Activated naive CD8-positive, alpha-beta T cell treated with anti-CD3 and anti-CD28 coated beads for 36 hours (primary cell): ENCODE measurements around the gene UCP3. TPM values are rescaled to one million over a fixed set of nuclear protein-coding genes. Genes with fewer than 3 reads are reported as not detected.

ENCODE experiments used
- DNase-seq: peaks from one replicate; pipeline ENCODE4 v3.0.0; 2021
- H3K27ac Mint-ChIP-seq: one replicate; pipeline ENCODE4 v1.8.0; 2022; ENCODE audit warnings: mild to moderate bottlenecking, moderate library complexity, mixed read lengths
- H3K27me3 Mint-ChIP-seq: one replicate; pipeline ENCODE4 v1.8.0; 2022; ENCODE audit warnings: mild to moderate bottlenecking, mixed read lengths
- H3K36me3 Mint-ChIP-seq: one replicate; pipeline ENCODE4 v1.8.0; 2021; ENCODE audit warnings: mild to moderate bottlenecking, mixed read lengths
- H3K4me1 Mint-ChIP-seq: one replicate; pipeline ENCODE4 v1.8.0; 2021; ENCODE audit warnings: mixed read lengths
- H3K4me3 Mint-ChIP-seq: one replicate; pipeline ENCODE4 v1.8.0; 2022; ENCODE audit warnings: mild to moderate bottlenecking, moderate library complexity, mixed read lengths
- H3K9me3 Mint-ChIP-seq: one replicate; pipeline ENCODE4 v1.8.0; 2022; ENCODE audit warnings: mixed read lengths
- total RNA-seq, 2 experiments: library from RNA; stranded (reverse); gene quantifications; one replicate each; pipeline ENCODE4 v1.2.3, GENCODE V29; 2021

Gene UCP3
- total RNA-seq, 2 experiments from 2014 or later = 0.89 to 1.1 TPM

- H3K4me1 Mint-ChIP-seq = peaks cover 27% of the 10 kb centered on the region
- peaks cover 21% of the 10 kb centered on the region for H3K36me3 Mint-ChIP-seq
- H3K4me3 Mint-ChIP-seq = no peak overlapping the region
- no peak for DNase-seq
- no peaks in the 10 kb centered on the region for H3K9me3 Mint-ChIP-seq
- no peaks in the 10 kb centered on the region for H3K27me3 Mint-ChIP-seq
- no peak overlapping the region for H3K27ac Mint-ChIP-seq
Observed at GRCh38 chr11:74023276-74023675, 14.4 kb upstream of the UCP3 start.

- Mint-ChIP-seq H3K27ac (no peak overlapping the region), H3K9me3 (no peaks in the 10 kb centered on the region), H3K27me3 (no peaks in the 10 kb centered on the region), H3K36me3 (peaks cover 21% of the 10 kb centered on the region), H3K4me1 (peaks cover 27% of the 10 kb centered on the region), H3K4me3 (no peak overlapping the region)
- no peak for DNase-seq
Observed at GRCh38 chr11:74022546-74022945, 13.7 kb upstream of the UCP3 start.

DNA sequence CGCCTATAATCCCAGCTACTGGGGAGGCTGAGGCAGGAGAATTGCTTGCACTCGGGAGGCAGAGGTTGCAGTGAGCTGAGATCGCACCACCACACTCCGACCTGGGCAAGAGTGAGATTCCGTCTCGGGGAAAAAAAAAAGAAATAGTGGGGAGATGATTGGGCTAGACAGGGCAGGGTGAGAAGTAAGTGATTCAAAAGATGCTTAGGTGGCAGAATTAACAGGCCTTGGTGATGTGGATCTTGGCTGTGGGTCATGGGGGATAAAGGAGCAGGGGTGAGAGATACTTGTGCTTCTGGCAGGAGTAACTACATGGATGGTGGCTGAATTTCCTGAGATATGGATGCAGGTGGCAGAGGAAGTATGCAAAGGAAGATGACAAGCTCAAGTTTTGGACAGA lies 13.1 kb upstream of the UCP3 start:
- Mint-ChIP-seq H3K27ac (no peak overlapping the region), H3K9me3 (no peaks in the 10 kb centered on the region), H3K27me3 (no peaks in the 10 kb centered on the region), H3K4me1 (peaks cover 27% of the 10 kb centered on the region), H3K36me3 (peaks cover 25% of the 10 kb centered on the region), H3K4me3 (no peak overlapping the region)
- no peak for DNase-seq

- H3K36me3 Mint-ChIP-seq = peaks cover 31% of the 10 kb centered on the region
- no peaks in the 10 kb centered on the region for H3K27me3 Mint-ChIP-seq
- no peaks in the 10 kb centered on the region for H3K9me3 Mint-ChIP-seq
- H3K4me3 Mint-ChIP-seq = no peak overlapping the region
- no peak for DNase-seq
- H3K4me1 Mint-ChIP-seq = peaks cover 27% of the 10 kb centered on the region
- no peak overlapping the region for H3K27ac Mint-ChIP-seq
Observed at GRCh38 chr11:74020539-74020938, 11.7 kb upstream of the UCP3 start.

- peak; percentile 69 for DNase-seq
- H3K9me3 Mint-ChIP-seq = no peaks in the 10 kb centered on the region
- peak overlapping the region; percentile 18 for H3K4me3 Mint-ChIP-seq
- peaks cover 32% of the 10 kb centered on the region for H3K36me3 Mint-ChIP-seq
- H3K4me1 Mint-ChIP-seq = peaks cover 30% of the 10 kb centered on the region
- H3K27ac Mint-ChIP-seq = no peak overlapping the region
- H3K27me3 Mint-ChIP-seq = no peaks in the 10 kb centered on the region
Observed at GRCh38 chr11:74019860-74020259, 11.0 kb upstream of the UCP3 start.

DNA sequence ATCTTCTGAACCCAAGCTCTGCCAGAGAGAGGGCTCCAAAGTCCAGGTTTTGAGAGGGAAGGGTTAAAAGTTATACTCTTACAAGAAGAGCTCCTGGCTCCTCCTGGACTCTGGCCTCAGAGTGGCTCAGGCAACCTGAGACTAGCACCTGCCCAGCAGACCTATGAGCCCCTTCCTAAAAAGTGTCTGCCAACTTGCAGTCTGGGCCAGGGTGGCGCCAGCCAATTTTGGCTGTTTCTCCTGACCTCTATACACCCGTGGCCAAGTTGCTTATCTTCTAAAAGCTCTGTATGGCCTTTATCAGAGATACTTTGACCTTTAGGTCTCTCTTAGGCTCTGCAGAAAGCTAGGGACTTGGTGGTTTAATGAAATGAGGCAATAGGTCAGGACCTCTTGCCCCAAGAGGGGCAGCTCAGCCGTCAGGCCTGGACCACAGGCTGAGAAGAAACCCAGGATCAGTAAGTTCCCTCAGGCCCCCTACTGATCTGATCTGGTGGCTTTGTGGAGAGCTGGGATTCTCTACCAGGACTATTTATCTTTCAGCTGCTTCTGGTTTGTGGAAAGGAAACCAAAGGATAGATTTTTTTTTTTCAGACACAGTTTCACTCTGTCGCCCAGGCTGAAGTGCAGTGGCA lies 10.3 kb upstream of the UCP3 start:
- H3K36me3 Mint-ChIP-seq = peaks cover 35% of the 10 kb centered on the region
- no peak for DNase-seq
- H3K27me3 Mint-ChIP-seq = no peaks in the 10 kb centered on the region
- peaks cover 31% of the 10 kb centered on the region for H3K4me1 Mint-ChIP-seq
- H3K4me3 Mint-ChIP-seq = peak overlapping the region; percentile 18
- H3K9me3 Mint-ChIP-seq = no peaks in the 10 kb centered on the region
- no peak overlapping the region for H3K27ac Mint-ChIP-seq

- no peaks in the 10 kb centered on the region for H3K9me3 Mint-ChIP-seq
- no peaks in the 10 kb centered on the region for H3K27me3 Mint-ChIP-seq
- H3K4me3 Mint-ChIP-seq = no peak overlapping the region
- DNase-seq = no peak
- H3K4me1 Mint-ChIP-seq = peaks cover 29% of the 10 kb centered on the region
- H3K27ac Mint-ChIP-seq = no peak overlapping the region
- H3K36me3 Mint-ChIP-seq = peaks cover 33% of the 10 kb centered on the region
Observed at GRCh38 chr11:74018331-74019005, 9.6 kb upstream of the UCP3 start.

GRCh38 chr11:74017631-74018030 lies 8.7 kb upstream of the UCP3 start:
- Mint-ChIP-seq H3K27me3 (no peaks in the 10 kb centered on the region), H3K9me3 (no peaks in the 10 kb centered on the region), H3K27ac (no peak overlapping the region), H3K4me3 (no peak overlapping the region), H3K4me1 (peaks cover 34% of the 10 kb centered on the region), H3K36me3 (peaks cover 35% of the 10 kb centered on the region)
- no peak for DNase-seq

- Mint-ChIP-seq H3K27ac (no peak overlapping the region), H3K4me1 (peaks cover 48% of the 10 kb centered on the region), H3K27me3 (no peaks in the 10 kb centered on the region), H3K9me3 (no peaks in the 10 kb centered on the region), H3K4me3 (no peak overlapping the region), H3K36me3 (peaks cover 49% of the 10 kb centered on the region)
- DNase-seq = no peak
Observed at GRCh38 chr11:74015919-74016684, 7.2 kb upstream of the UCP3 start.

DNA sequence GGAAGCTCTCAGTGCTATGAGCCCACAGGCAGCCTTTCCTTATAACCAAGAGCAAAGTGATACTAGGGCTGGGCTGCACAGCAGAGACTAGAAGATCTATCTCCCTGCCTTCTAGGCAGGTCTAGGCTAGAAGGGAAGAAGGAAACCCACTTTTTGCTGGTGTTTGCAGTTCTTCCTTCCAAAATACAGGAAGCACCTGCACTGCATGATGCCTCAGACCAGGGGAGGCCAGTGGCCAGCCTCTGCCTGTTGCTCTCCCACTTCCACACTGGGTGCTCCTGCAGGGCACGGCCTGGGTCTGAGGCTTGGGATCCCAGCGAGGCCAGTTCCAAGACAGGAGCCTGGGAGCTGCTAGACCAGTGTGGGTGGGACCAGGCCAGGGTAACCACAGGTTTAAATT lies 6.0 kb upstream of the UCP3 start:
- H3K9me3 Mint-ChIP-seq = no peaks in the 10 kb centered on the region
- DNase-seq = no peak
- peaks cover 54% of the 10 kb centered on the region for H3K36me3 Mint-ChIP-seq
- no peak overlapping the region for H3K4me3 Mint-ChIP-seq
- no peak overlapping the region for H3K27ac Mint-ChIP-seq
- peaks cover 60% of the 10 kb centered on the region for H3K4me1 Mint-ChIP-seq
- no peaks in the 10 kb centered on the region for H3K27me3 Mint-ChIP-seq

- Mint-ChIP-seq H3K4me3 (no peak overlapping the region), H3K27ac (no peak overlapping the region), H3K4me1 (peaks cover 69% of the 10 kb centered on the region), H3K36me3 (peaks cover 54% of the 10 kb centered on the region), H3K27me3 (no peaks in the 10 kb centered on the region), H3K9me3 (no peaks in the 10 kb centered on the region)
- DNase-seq = no peak
Observed at GRCh38 chr11:74013141-74013540, 4.3 kb upstream of the UCP3 start.

- H3K4me1 Mint-ChIP-seq = peaks cover 74% of the 10 kb centered on the region
- peaks cover 52% of the 10 kb centered on the region for H3K36me3 Mint-ChIP-seq
- DNase-seq = no peak
- H3K27ac Mint-ChIP-seq = peak overlapping the region; percentile 91
- H3K9me3 Mint-ChIP-seq = no peaks in the 10 kb centered on the region
- H3K27me3 Mint-ChIP-seq = no peaks in the 10 kb centered on the region
- no peak overlapping the region for H3K4me3 Mint-ChIP-seq
Observed at GRCh38 chr11:74012074-74012809, 3.4 kb upstream of the UCP3 start.

DNA sequence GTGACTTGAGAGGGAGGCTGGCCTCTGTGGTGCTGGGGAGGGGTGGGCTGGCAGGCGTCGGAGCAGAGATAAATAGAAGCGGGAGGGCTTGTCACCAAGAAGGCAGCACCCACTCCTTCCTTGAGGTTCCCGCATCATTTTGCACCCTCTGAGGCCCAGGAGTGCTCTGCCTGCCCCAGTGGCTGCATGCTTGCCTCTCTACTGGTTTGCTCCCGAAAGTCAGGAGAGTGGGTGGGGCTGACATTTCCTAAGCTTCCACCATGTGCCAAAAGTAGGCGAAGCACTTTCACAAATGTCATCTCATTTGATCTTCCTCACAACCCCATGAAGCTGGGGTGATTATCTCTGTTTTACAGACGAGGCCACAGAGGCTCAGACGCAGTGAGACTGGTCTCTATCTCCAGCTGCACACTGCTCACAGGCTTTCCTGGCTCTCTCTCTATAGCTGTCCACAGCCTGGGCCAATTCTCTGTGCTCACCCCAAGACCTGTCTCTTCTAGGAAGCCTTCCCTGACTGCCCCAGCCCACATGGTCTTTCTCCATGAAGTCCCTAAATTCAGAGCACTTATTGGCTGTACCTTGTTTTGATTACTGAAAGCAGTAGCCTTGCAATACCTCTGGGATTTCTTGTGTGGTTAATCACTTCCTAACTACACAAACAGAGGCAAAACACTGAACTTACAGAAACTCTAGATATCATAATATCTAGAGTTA lies 2.6 kb upstream of the UCP3 start:
- H3K27me3 Mint-ChIP-seq = no peaks in the 10 kb centered on the region
- peak overlapping the region; percentile 91 for H3K27ac Mint-ChIP-seq
- peak; percentile 70 for DNase-seq
- no peaks in the 10 kb centered on the region for H3K9me3 Mint-ChIP-seq
- H3K4me3 Mint-ChIP-seq = peak overlapping the region; percentile 9
- H3K4me1 Mint-ChIP-seq = peaks cover 76% of the 10 kb centered on the region
- peaks cover 45% of the 10 kb centered on the region for H3K36me3 Mint-ChIP-seq
